Motor neuron (in vitro differentiated cells): ENCODE results near the gene CLASRP. TPM values are rescaled to one million over a fixed set of nuclear protein-coding genes. Genes with fewer than 3 reads are reported as not detected.
A peak's percentile ranks its signal among the peaks of the same experiment; 100 is the strongest.

ENCODE experiments used
- ATAC-seq, 8 experiments: fragments of 200-7000 bp; cut with Tn5 transposase; replicated peaks in 6 of 8; 2 replicates each; pipeline ENCODE4 v1.8.0; 2021; ENCODE audit warnings: mild to moderate bottlenecking in 8 of 8, moderate library complexity in 8 of 8
- H3K27ac ChIP-seq, 2 donors: fragments of 250-450 bp; sonication (Bioruptor Pico); 2 replicates each; pipeline ENCODE4 v1.9.0; 2021; ENCODE audit warnings: antibody characterized with exemption in 2 of 2, mild to moderate bottlenecking in 2 of 2, moderate library complexity in 1 of 2
- H3K4me1 ChIP-seq, 2 donors: fragments of 250-450 bp; sonication (Bioruptor Pico); replicated peaks in 1 of 2; 2 replicates each; pipeline ENCODE4 v1.6.1; 2021; ENCODE audit warnings: antibody characterized with exemption in 2 of 2, mild to moderate bottlenecking in 2 of 2, moderate library complexity in 1 of 2
- H3K4me3 ChIP-seq, 5 donors: fragments of 250-450 bp; sonication (Bioruptor Pico); 2 replicates each; pipeline ENCODE4 v1.9.0; 2021; ENCODE audit warnings: antibody characterized with exemption in 5 of 5, mild to moderate bottlenecking in 5 of 5, moderate library complexity in 4 of 5
- WGBS, 10 experiments: fragments of 450-650 bp; shearing (Covaris generic); methylation state at CpG; one replicate each; pipeline ENCODE4 v1.0.0; 2022; 5-methylcytosine and 5-hydroxymethylcytosine counted together
- in situ Hi-C, 9 experiments: fragments of 400-800 bp; cut with MboI; loops; one replicate each; pipeline ENCODE4 v1.15.0; 2021; ENCODE audit warnings: low sequenced_read_pairs in 9 of 9, low pct_unique_long_range_greater_than_20kb in 2 of 9; ENCODE audit not compliant: unreplicated experiment in 9 of 9
- total RNA-seq, 8 experiments: library from RNA; unstranded; fragments of 300-600 nt; gene quantifications; 2 replicates each; pipeline versions ENCODE4 v1.2.3 to v1.2.4, GENCODE V29; 2022

Gene CLASRP
- total RNA-seq, 8 experiments from 2014 or later, result 22.2 to 82.6 (median 34.6) TPM

- in situ Hi-C loops, result no loop called here
- ATAC-seq, result peak in 2 of 8 experiments; percentile 15 to 31
- H3K4me1 ChIP-seq, result no peaks in the 10 kb centered on the region
- 90 to 100% (median 95%) methylated on average over 2 to 4 of the region's 8 CpGs; no CpG with 5 or more reads in 7 of the 10 experiments for WGBS, 10 experiments
- H3K4me3 ChIP-seq, result no peak overlapping the region
- H3K27ac ChIP-seq, result no peak overlapping the region
These were observed 18.0 kb downstream of the CLASRP start for GRCh38 chr19:45056831-45057230.

GRCh38 chr19:45057444-45057843 lies 18.6 kb downstream of the CLASRP start:
- WGBS, 10 experiments, result 80 to 100% methylated on average over 1 of the region's 9 CpGs; no CpG with 5 or more reads in 8 of the 10 experiments
- peak in 3 of 8 experiments; percentile 17 to 23 (median 17) for ATAC-seq
- H3K27ac ChIP-seq, result no peak overlapping the region

DNA sequence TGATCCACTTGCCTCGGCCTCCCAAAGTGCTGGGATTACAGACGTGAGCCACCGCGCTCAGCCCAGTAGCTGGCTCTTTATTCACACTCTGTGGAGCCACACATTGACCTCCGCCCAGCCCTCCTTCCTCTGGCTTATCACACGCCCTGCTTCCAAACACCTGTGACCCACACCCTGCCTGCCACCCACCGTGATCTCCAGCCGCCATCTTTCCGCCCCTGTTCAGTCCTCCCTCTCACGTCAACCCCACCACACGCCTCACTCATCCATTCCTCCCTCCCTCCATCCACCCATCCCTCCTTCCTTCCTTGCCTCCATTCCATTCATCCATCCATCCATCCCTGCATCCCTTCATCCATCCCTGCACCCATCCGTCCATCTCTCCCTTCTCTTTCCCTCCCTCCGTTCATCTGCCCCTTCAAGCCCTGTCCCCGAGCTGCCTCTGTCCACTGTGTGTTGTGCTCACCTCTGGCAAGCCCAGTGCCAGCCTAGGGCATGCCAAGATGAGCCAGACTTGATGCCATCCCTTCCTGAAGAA lies 19.8 kb downstream of the CLASRP start:
- no peak for ATAC-seq
- H3K4me1 ChIP-seq, result no peaks in the 10 kb centered on the region
- WGBS, 10 experiments, result 63 to 100% (median 90%) methylated on average over 1 to 4 of the region's 14 CpGs; no CpG with 5 or more reads in 4 of the 10 experiments
- in situ Hi-C loops, result no loop called here
- no peak overlapping the region for H3K4me3 ChIP-seq
- H3K27ac ChIP-seq, result no peak overlapping the region

More at GRCh38 chr19:45057444-45057843, 18.6 kb downstream of the CLASRP start:
- in situ Hi-C loops, result no loop called here
- Histone ChIP-seq H3K4me3 (no peak overlapping the region), H3K4me1 (no peaks in the 10 kb centered on the region)

GRCh38 chr19:45059258-45059965 lies 20.6 kb downstream of the CLASRP start:
- Histone ChIP-seq H3K4me3 (no peak overlapping the region), H3K4me1 (no peaks in the 10 kb centered on the region), H3K27ac (no peak overlapping the region)
- in situ Hi-C loops, result no loop called here
- 0 to 100% (median 89%) methylated on average over 1 to 7 of the region's 16 CpGs; no CpG with 5 or more reads in 3 of the 10 experiments for WGBS, 10 experiments
- ATAC-seq, result peak; percentile 16 to 91 (median 49)

- ATAC-seq, result no peak
- in situ Hi-C loops, result no loop called here
- Histone ChIP-seq H3K27ac (no peak overlapping the region), H3K4me1 (no peaks in the 10 kb centered on the region), H3K4me3 (no peak overlapping the region)
- WGBS, 10 experiments, result 90 to 100% (median 100%) methylated on average over 1 to 2 of the region's 4 CpGs; no CpG with 5 or more reads in 7 of the 10 experiments
These were observed 23.1 kb downstream of the CLASRP start for GRCh38 chr19:45061965-45062364.

DNA sequence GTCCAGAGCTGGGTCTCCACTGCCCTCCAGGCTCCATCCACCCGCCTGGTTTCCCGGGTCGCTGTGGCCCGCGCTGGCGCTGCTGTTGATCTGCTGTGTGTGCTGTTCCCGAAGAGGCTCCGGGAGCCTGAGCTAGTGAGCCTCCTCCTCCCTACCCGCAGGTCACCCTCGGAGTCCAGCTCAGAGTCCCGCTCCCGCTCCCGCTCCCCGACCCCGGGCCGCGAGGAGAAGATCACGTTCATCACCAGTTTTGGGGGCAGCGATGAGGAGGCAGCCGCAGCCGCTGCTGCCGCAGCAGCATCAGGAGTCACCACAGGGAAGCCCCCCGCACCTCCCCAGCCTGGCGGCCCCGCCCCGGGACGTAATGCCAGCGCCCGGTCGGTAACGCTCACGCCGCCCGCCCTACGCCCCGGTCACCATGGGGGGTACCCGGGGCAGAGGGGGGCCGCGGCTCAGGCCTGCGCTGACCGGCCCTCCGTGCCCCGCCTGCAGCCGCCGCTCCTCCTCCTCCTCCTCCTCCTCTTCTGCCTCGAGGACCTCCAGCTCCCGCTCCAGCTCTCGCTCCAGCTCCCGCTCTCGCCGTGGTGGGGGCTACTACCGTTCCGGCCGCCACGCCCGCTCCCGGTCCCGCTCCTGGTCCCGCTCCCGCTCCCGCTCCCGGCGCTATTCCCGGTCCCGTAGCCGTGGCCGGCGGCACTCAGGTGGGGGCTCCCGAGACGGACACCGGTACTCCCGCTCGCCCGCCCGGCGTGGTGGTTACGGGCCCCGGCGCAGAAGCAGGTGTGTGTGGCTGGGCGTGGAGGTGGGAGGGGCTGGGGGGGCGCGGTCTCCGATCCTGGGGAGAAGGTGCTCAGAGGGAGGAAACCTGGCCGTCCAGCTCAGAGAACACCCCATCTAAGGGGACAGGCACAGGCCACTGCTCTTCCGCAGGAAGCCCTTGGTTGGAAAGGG lies 25.3 kb downstream of the CLASRP start:
- in situ Hi-C loops, result no loop called here
- no peaks in the 10 kb centered on the region for H3K4me1 ChIP-seq
- no peak overlapping the region for H3K4me3 ChIP-seq
- no peak overlapping the region for H3K27ac ChIP-seq
- peak in 2 of 8 experiments; percentile 11 to 16 for ATAC-seq
- WGBS, 10 experiments, result 96 to 100% methylated on average over 1 to 17 of the region's 85 CpGs; no CpG with 5 or more reads in 8 of the 10 experiments

DNA sequence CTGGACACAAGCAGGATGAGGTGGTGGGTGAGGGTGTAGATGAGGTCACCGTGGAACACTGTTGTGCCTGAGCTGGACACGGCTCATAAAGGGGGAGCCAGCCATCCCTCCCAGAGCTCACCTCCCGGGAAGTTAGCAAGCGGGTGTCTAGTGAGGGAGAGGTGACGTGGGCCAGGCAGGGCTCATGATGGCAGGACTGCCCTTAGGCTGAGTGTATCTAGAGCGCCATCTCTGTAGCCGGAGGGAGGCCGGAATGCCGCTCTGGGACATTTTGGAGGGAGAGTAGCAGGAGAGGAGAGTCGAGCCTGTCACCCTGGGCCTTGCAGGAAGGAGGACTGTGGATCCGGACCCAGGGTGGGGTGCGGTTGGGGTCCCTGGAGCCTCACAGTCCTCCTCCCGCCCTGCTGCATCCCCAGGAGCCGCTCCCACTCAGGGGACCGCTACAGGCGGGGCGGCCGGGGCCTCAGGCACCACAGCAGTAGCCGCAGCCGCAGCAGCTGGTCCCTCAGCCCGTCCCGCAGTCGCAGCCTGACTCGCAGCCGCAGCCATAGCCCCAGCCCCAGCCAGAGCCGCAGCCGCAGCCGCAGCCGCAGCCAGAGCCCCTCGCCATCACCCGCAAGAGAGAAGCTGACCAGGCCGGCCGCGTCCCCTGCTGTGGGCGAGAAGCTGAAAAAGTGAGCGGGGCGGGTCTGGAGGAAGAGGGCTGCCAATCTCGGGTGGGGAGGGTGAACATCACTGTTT lies 28.2 kb downstream of the CLASRP start:
- Histone ChIP-seq H3K27ac (no peak overlapping the region), H3K4me1 (no peaks in the 10 kb centered on the region), H3K4me3 (no peak overlapping the region)
- ATAC-seq, result no peak
- 90 to 100% (median 91%) methylated on average over 1 to 7 of the region's 38 CpGs; no CpG with 5 or more reads in 6 of the 10 experiments for WGBS, 10 experiments
- in situ Hi-C loops, result no loop called here

DNA sequence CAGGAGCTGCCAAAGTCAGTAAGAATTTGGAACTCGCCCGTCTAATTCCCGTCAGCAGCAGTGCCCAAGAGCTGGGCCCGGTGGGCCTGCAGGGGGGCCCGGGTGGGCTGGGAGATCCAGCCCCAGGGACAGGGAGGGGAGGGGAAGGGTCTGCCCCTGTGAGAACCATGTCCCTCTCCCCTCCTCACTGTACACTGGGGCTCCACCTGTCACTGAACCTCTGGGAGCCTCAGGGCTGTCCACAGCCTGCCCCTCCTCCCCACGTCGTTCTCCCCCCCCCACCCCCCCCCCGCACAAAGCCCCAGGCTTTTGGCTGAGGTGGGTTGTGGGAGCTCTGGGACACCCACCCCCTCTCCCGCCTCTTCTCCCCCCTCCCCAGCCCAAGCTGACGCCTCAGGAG lies 29.2 kb downstream of the CLASRP start:
- no peaks in the 10 kb centered on the region for H3K4me1 ChIP-seq
- no peak overlapping the region for H3K4me3 ChIP-seq
- H3K27ac ChIP-seq, result no peak overlapping the region
- in situ Hi-C loops, result no loop called here
- no CpG with 5 or more reads among the region's 10 CpGs for WGBS, 10 experiments
- ATAC-seq, result peak in 1 of 8 experiments; percentile 6

GRCh38 chr19:45069056-45069455 lies 30.2 kb downstream of the CLASRP start:
- 60 to 100% (median 76%) methylated on average over 1 to 11 of the region's 13 CpGs; no CpG with 5 or more reads in 4 of the 10 experiments for WGBS, 10 experiments
- ATAC-seq, result peak; percentile 11 to 96 (median 46)
- H3K4me3 ChIP-seq, result no peak overlapping the region
- in situ Hi-C loops, result no loop called here
- H3K27ac ChIP-seq, result no peak overlapping the region
- H3K4me1 ChIP-seq, result no peaks in the 10 kb centered on the region

GRCh38 chr19:45070214-45070613 lies 31.4 kb downstream of the CLASRP start:
- H3K4me3 ChIP-seq, result no peak overlapping the region
- no peak overlapping the region for H3K27ac ChIP-seq
- in situ Hi-C loops, result no loop called here
- 81 to 95% (median 92%) methylated on average over 3 to 4 of the region's 6 CpGs; no CpG with 5 or more reads in 7 of the 10 experiments for WGBS, 10 experiments
- no peak for ATAC-seq
- peaks cover 2 to 10% of the 10 kb centered on the region in 2 donors for H3K4me1 ChIP-seq

DNA sequence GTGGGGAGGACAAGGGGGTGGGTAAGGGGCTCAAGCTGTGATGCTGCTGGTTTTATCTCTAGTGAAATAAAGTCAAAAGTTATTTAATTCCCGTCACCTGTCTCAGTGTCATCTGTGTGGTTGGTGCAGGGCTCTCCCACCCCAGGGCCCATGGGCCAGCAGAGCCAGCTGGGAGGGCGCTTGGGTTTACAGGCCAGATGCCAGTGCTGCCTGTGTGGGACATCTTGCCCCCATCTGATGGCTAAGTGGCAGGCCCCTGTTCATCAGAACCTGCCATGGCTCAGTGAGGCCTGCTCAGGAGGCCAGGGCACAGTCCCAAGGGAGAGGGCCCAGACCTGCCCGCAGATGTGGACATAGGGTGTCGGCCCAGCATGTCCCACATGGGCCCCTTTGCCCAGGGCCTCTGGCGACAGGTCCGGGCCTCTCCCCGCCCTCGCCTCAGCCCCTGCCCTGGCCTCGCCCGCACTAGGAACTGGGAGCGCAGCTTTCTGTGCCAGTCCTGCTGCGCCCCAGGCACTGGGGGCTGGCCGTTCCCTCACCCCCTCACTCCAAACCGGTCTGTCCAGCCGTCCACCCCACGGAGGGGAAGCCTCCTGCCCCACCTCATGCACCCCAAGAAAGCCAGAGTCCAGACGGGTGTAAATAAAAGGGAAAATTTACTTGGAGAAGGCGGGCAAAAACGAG lies 32.2 kb downstream of the CLASRP start:
- WGBS, 10 experiments, result 93 to 100% (median 100%) methylated on average over 1 to 5 of the region's 19 CpGs; no CpG with 5 or more reads in 7 of the 10 experiments
- no peak for ATAC-seq
- H3K27ac ChIP-seq, result no peak overlapping the region
- in situ Hi-C loops, result no loop called here
- H3K4me1 ChIP-seq, result peaks cover 2 to 14% of the 10 kb centered on the region in 2 donors
- H3K4me3 ChIP-seq, result no peak overlapping the region

DNA sequence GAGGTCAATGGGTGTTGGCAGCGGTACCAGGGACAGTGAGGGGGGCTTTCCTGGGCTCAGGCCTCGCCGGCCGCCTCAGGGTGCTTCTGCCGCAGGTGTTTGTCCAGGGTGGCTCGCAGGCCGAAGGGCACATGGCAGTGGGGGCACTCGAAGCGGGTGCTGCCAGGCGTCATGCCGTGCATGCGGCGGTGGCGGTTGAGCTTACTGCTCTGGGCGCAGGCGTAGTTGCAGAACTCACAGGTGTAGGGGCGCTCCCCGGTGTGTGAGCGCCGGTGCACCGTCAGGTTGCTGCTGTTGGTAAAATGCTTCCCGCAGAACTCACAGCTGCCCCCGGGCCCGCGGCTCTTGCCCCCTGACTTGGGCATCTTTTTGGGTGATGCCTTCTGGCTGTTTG lies 32.7 kb downstream of the CLASRP start:
- 91 to 100% (median 94%) methylated on average over 5 to 10 of the region's 25 CpGs; no CpG with 5 or more reads in 7 of the 10 experiments for WGBS, 10 experiments
- H3K4me3 ChIP-seq, result no peak overlapping the region
- no peak overlapping the region for H3K27ac ChIP-seq
- H3K4me1 ChIP-seq, result peaks cover 2 to 17% of the 10 kb centered on the region in 2 donors
- ATAC-seq, result no peak
- in situ Hi-C loops, result no loop called here
